HepG2 (cell line): Measurements from ENCODE around the gene KTI12. TPM values are rescaled to one million over a fixed set of nuclear protein-coding genes. Genes with fewer than 3 reads are reported as not detected.

Experiments
- ELF1 ChIP-seq: sonication (generic); formaldehyde crosslinking; IDR thresholded peaks from 2 replicates; pipeline ENCODE4 v1.4.0; 2020; ENCODE audit warnings: missing genetic modification reagents
- ETS1 ChIP-seq: sonication (generic); formaldehyde crosslinking; IDR thresholded peaks from 2 replicates; pipeline ENCODE4 v1.4.0; 2020; ENCODE audit warnings: missing genetic modification reagents
- HDAC1 ChIP-seq: sonication (generic); formaldehyde crosslinking; IDR thresholded peaks from 2 replicates; pipeline ENCODE4 v1.5.1; 2020; ENCODE audit warnings: mild to moderate bottlenecking, missing genetic modification reagents
- HMG20A ChIP-seq: IDR thresholded peaks from 2 replicates; pipeline ENCODE4 v1.6.1; 2016; ENCODE audit warnings: borderline replicate concordance
- MEIS2 ChIP-seq: sonication (generic); formaldehyde crosslinking; IDR thresholded peaks from 2 replicates; pipeline ENCODE4 v1.9.0; 2021; ENCODE audit warnings: mild to moderate bottlenecking, missing genetic modification reagents
- SOX13 ChIP-seq, 3 experiments: fragments of 450-650 bp in 1 of 3; sonication (generic) in 1 of 3; formaldehyde crosslinking in 1 of 3; IDR thresholded peaks in 2 of 3; conservative IDR thresholded peaks in 1 of 3; 2 replicates each; pipeline versions ENCODE4 v1.5.0 to v1.6.1; 2016 to 2020; ENCODE audit warnings: antibody characterized with exemption in 1 of 3, mild to moderate bottlenecking in 1 of 3, missing compliant biosample characterization in 1 of 3, missing genetic modification reagents in 1 of 3, moderate library complexity in 1 of 3
- ZBTB21 ChIP-seq: sonication (generic); formaldehyde crosslinking; IDR thresholded peaks from 2 replicates; pipeline ENCODE4 v1.4.0; 2020; ENCODE audit warnings: missing genetic modification reagents
- ZFP37 ChIP-seq: sonication (generic); formaldehyde crosslinking; IDR thresholded peaks from 2 replicates; pipeline ENCODE4 v1.4.0; 2020; ENCODE audit warnings: missing genetic modification reagents, borderline replicate concordance
- ZGPAT ChIP-seq: IDR thresholded peaks from 2 replicates; pipeline ENCODE4 v1.6.1; 2016; ENCODE audit warnings: mild to moderate bottlenecking
- ZNF282 ChIP-seq: fragments of 450-650 bp; IDR thresholded peaks from 2 replicates; pipeline ENCODE4 v1.6.1; 2018; ENCODE audit not compliant: partially characterized antibody
- ZNF430 ChIP-seq: sonication (generic); formaldehyde crosslinking; IDR thresholded peaks from 2 replicates; pipeline ENCODE4 v1.9.0; 2021; ENCODE audit warnings: mild to moderate bottlenecking, missing genetic modification reagents
- ZNF704 ChIP-seq: sonication (generic); formaldehyde crosslinking; IDR thresholded peaks from 2 replicates; pipeline ENCODE4 v1.8.1; 2023; ENCODE audit warnings: mild to moderate bottlenecking, inconsistent platforms, moderate library complexity, missing genetic modification reagents, borderline replicate concordance
- polyA plus RNA-seq, 8 experiments: library from polyadenylated mRNA; depleted of rRNA in 3 of 8; stranded (reverse) in 7 of 8; unstranded in 1 of 8; fragments of >200 nt; fragmentation: Illumina TruSeq in 4 of 8; extraction: Trizol in 4 of 8; gene quantifications; 2 replicates each; pipeline versions ENCODE4 v1.2.1 to v1.2.3, GENCODE V29; 2011 to 2016; ENCODE audit warnings: low read depth in 4 of 8, missing spikeins in 1 of 8, mixed read lengths in 1 of 8; ENCODE audit not compliant: insufficient read depth in 1 of 8
- total RNA-seq, 5 experiments: library from RNA; depleted of rRNA; stranded (reverse); fragments of >200 nt; fragmentation: Illumina TruSeq; extraction: Trizol; gene quantifications; 2 replicates each; pipeline ENCODE4 v1.2.3, GENCODE V29; 2016; ENCODE audit warnings: low read depth in 1 of 5
- TF ChIP-seq, protein P1 (sequence below): sonication (generic); formaldehyde crosslinking; IDR thresholded peaks from 2 replicates; pipeline ENCODE4 v1.9.0; 2021; ENCODE audit warnings: mild to moderate bottlenecking, missing genetic modification reagents
- TF ChIP-seq, protein P2 (sequence below): sonication (generic); formaldehyde crosslinking; IDR thresholded peaks from 2 replicates; pipeline ENCODE4 v1.5.0; 2020; ENCODE audit warnings: mild to moderate bottlenecking, missing genetic modification reagents
- TF ChIP-seq, protein P3 (sequence below), 2 experiments: sonication (generic) in 1 of 2; formaldehyde crosslinking in 1 of 2; IDR thresholded peaks; 2 replicates each; pipeline versions ENCODE4 v1.4.0 to v1.6.1; 2018 to 2020; ENCODE audit warnings: missing genetic modification reagents in 2 of 2, borderline replicate concordance in 1 of 2, low read depth in 1 of 2, mild to moderate bottlenecking in 1 of 2, missing biosample characterization in 1 of 2

Gene KTI12
- total and polyA plus RNA-seq, 2 of the 13 experiments (the other 11 are each of a cell fraction or from before 2014, with no cell fraction given), result 7.4 to 10.2 TPM

- TF ChIP-seq ZNF430, result no peak
- TF ChIP-seq, protein P1, sequence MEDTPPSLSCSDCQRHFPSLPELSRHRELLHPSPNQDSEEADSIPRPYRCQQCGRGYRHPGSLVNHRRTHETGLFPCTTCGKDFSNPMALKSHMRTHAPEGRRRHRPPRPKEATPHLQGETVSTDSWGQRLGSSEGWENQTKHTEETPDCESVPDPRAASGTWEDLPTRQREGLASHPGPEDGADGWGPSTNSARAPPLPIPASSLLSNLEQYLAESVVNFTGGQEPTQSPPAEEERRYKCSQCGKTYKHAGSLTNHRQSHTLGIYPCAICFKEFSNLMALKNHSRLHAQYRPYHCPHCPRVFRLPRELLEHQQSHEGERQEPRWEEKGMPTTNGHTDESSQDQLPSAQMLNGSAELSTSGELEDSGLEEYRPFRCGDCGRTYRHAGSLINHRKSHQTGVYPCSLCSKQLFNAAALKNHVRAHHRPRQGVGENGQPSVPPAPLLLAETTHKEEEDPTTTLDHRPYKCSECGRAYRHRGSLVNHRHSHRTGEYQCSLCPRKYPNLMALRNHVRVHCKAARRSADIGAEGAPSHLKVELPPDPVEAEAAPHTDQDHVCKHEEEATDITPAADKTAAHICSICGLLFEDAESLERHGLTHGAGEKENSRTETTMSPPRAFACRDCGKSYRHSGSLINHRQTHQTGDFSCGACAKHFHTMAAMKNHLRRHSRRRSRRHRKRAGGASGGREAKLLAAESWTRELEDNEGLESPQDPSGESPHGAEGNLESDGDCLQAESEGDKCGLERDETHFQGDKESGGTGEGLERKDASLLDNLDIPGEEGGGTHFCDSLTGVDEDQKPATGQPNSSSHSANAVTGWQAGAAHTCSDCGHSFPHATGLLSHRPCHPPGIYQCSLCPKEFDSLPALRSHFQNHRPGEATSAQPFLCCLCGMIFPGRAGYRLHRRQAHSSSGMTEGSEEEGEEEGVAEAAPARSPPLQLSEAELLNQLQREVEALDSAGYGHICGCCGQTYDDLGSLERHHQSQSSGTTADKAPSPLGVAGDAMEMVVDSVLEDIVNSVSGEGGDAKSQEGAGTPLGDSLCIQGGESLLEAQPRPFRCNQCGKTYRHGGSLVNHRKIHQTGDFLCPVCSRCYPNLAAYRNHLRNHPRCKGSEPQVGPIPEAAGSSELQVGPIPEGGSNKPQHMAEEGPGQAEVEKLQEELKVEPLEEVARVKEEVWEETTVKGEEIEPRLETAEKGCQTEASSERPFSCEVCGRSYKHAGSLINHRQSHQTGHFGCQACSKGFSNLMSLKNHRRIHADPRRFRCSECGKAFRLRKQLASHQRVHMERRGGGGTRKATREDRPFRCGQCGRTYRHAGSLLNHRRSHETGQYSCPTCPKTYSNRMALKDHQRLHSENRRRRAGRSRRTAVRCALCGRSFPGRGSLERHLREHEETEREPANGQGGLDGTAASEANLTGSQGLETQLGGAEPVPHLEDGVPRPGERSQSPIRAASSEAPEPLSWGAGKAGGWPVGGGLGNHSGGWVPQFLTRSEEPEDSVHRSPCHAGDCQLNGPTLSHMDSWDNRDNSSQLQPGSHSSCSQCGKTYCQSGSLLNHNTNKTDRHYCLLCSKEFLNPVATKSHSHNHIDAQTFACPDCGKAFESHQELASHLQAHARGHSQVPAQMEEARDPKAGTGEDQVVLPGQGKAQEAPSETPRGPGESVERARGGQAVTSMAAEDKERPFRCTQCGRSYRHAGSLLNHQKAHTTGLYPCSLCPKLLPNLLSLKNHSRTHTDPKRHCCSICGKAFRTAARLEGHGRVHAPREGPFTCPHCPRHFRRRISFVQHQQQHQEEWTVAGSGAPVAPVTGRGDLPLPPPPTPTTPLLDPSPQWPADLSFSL, result no peak
- TF ChIP-seq ZGPAT (CRISPR knock-in tag), result peak; percentile 57
- TF ChIP-seq ZBTB21 (CRISPR knock-in tag), result no peak
- TF ChIP-seq HMG20A, result peak; percentile 81
- TF ChIP-seq HDAC1 (CRISPR knock-in tag), result peak; percentile 37; the same call in 1 of the 2 replicates
- TF ChIP-seq ETS1, result no peak
- TF ChIP-seq ZNF704, result no peak
- no peak for TF ChIP-seq MEIS2 (CRISPR knock-in tag)
- peak; percentile 73; the same call in 1 of the 2 replicates for TF ChIP-seq SOX13 (IDR thresholded peaks at IDR 0.05)
- TF ChIP-seq SOX13 (CRISPR knock-in tag; conservative IDR thresholded peaks at IDR 0.05 in 1 of 2, IDR thresholded peaks at IDR 0.05 in 1 of 2), result peak in 1 of 2 experiments; percentile 98; a peak in 2 of 4 replicates
- TF ChIP-seq ZNF282, result no peak
- TF ChIP-seq, protein P2, sequence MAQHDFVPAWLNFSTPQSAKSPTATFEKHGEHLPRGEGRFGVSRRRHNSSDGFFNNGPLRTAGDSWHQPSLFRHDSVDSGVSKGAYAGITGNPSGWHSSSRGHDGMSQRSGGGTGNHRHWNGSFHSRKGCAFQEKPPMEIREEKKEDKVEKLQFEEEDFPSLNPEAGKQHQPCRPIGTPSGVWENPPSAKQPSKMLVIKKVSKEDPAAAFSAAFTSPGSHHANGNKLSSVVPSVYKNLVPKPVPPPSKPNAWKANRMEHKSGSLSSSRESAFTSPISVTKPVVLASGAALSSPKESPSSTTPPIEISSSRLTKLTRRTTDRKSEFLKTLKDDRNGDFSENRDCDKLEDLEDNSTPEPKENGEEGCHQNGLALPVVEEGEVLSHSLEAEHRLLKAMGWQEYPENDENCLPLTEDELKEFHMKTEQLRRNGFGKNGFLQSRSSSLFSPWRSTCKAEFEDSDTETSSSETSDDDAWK (CRISPR knock-in tag), result no peak
- no peak for TF ChIP-seq ELF1 (CRISPR knock-in tag)
- no peak for TF ChIP-seq ZFP37 (CRISPR knock-in tag)
- TF ChIP-seq, protein P3, sequence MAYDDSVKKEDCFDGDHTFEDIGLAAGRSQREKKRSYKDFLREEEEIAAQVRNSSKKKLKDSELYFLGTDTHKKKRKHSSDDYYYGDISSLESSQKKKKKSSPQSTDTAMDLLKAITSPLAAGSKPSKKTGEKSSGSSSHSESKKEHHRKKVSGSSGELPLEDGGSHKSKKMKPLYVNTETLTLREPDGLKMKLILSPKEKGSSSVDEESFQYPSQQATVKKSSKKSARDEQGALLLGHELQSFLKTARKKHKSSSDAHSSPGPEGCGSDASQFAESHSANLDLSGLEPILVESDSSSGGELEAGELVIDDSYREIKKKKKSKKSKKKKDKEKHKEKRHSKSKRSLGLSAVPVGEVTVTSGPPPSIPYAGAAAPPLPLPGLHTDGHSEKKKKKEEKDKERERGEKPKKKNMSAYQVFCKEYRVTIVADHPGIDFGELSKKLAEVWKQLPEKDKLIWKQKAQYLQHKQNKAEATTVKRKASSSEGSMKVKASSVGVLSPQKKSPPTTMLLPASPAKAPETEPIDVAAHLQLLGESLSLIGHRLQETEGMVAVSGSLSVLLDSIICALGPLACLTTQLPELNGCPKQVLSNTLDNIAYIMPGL (CRISPR knock-in tag; IDR thresholded peaks at IDR 0.05; ENCODE audit: borderline replicate concordance in 1 of 2, low read depth in 1 of 2), result peak in 1 of 2 experiments; percentile 27; a peak in 2 of 4 replicates
Observed at GRCh38 chr1:52080014-52080415, 46.4 kb upstream of the KTI12 start (continued).
